ENCODE data around the gene ELFN1. TPM values are rescaled to one million over a fixed set of nuclear protein-coding genes. Genes with fewer than 3 reads are reported as not detected.

Gene ELFN1
- total RNA-seq, 1 donor from 2014 or later, result 0.62 TPM

- DNase-seq (ENCODE audit: extremely low spot score, unreplicated experiment), result no peak
- Mint-ChIP-seq H3K36me3 (ENCODE audit: unreplicated experiment) (no peaks in the 10 kb centered on the region), H3K27ac (ENCODE audit: unreplicated experiment) (no peak overlapping the region), H3K4me3 (ENCODE audit: unreplicated experiment) (peak overlapping the region; percentile 75), H3K4me1 (ENCODE audit: unreplicated experiment) (peaks cover 11% of the 10 kb centered on the region), H3K27me3 (ENCODE audit: unreplicated experiment) (peaks cover 24% of the 10 kb centered on the region), H3K9me3 (ENCODE audit: unreplicated experiment) (no peaks in the 10 kb centered on the region)
- TF ChIP-seq CTCF (IDR thresholded peaks at IDR 0.05), result no peak
Measured at GRCh38 chr7:1666823-1667565, 3.1 kb upstream of the ELFN1 start.

- no peak overlapping the region for H3K27ac Mint-ChIP-seq (ENCODE audit: unreplicated experiment)
- H3K4me1 Mint-ChIP-seq (ENCODE audit: unreplicated experiment), result peaks cover 11% of the 10 kb centered on the region
- H3K36me3 Mint-ChIP-seq (ENCODE audit: unreplicated experiment), result no peaks in the 10 kb centered on the region
- peaks cover 18% of the 10 kb centered on the region for H3K27me3 Mint-ChIP-seq (ENCODE audit: unreplicated experiment)
- H3K9me3 Mint-ChIP-seq (ENCODE audit: unreplicated experiment), result no peaks in the 10 kb centered on the region
- H3K4me3 Mint-ChIP-seq (ENCODE audit: unreplicated experiment), result peak overlapping the region; percentile 29
- DNase-seq (ENCODE audit: extremely low spot score, unreplicated experiment), result no peak
- TF ChIP-seq CTCF (IDR thresholded peaks at IDR 0.05), result no peak
Measured at GRCh38 chr7:1667566-1668395, 2.3 kb upstream of the ELFN1 start.

- Mint-ChIP-seq H3K4me3 (ENCODE audit: unreplicated experiment) (no peak overlapping the region), H3K4me1 (ENCODE audit: unreplicated experiment) (peaks cover 10% of the 10 kb centered on the region), H3K36me3 (ENCODE audit: unreplicated experiment) (no peaks in the 10 kb centered on the region), H3K9me3 (ENCODE audit: unreplicated experiment) (no peaks in the 10 kb centered on the region), H3K27ac (ENCODE audit: unreplicated experiment) (no peak overlapping the region), H3K27me3 (ENCODE audit: unreplicated experiment) (peaks cover 14% of the 10 kb centered on the region)
- no peak for TF ChIP-seq CTCF (IDR thresholded peaks at IDR 0.05)
- no peak for DNase-seq (ENCODE audit: extremely low spot score, unreplicated experiment)
Measured at GRCh38 chr7:1668396-1669063, 1.5 kb upstream of the ELFN1 start.

GRCh38 chr7:1669064-1669951 lies 769 bp upstream of the ELFN1 start:
- peak overlapping the region; percentile 45 for H3K4me3 Mint-ChIP-seq (ENCODE audit: unreplicated experiment)
- no peak for DNase-seq (ENCODE audit: extremely low spot score, unreplicated experiment)
- no peaks in the 10 kb centered on the region for H3K36me3 Mint-ChIP-seq (ENCODE audit: unreplicated experiment)
- H3K27me3 Mint-ChIP-seq (ENCODE audit: unreplicated experiment), result peaks cover 13% of the 10 kb centered on the region
- H3K27ac Mint-ChIP-seq (ENCODE audit: unreplicated experiment), result no peak overlapping the region
- H3K9me3 Mint-ChIP-seq (ENCODE audit: unreplicated experiment), result no peaks in the 10 kb centered on the region
- H3K4me1 Mint-ChIP-seq (ENCODE audit: unreplicated experiment), result peaks cover 9% of the 10 kb centered on the region
- TF ChIP-seq CTCF (IDR thresholded peaks at IDR 0.05), result no peak

All from osteocyte (in vitro differentiated cells).